Neuron (in vitro differentiated cells): ENCODE data around the gene KLHL26.

Experiments used
- H2AFZ ChIP-seq: one replicate; pipeline ENCODE4 v1.6.1; 2013; ENCODE audit warnings: low read depth, mild to moderate bottlenecking, inconsistent platforms, low read length, moderate library complexity
- H3K27me3 ChIP-seq: one replicate; pipeline ENCODE4 v1.6.1; 2013; ENCODE audit warnings: low read length; ENCODE audit not compliant: insufficient read depth
- H3K36me3 ChIP-seq: one replicate; pipeline ENCODE4 v1.6.1; 2013; ENCODE audit warnings: low read length; ENCODE audit not compliant: insufficient read depth
- H3K4me1 ChIP-seq: one replicate; pipeline ENCODE4 v1.6.1; 2013; ENCODE audit warnings: low read length; ENCODE audit not compliant: insufficient read depth
- H3K4me3 ChIP-seq: 2 replicates; pipeline ENCODE4 v1.5.1; 2013; ENCODE audit warnings: mild to moderate bottlenecking, low read length, moderate library complexity
- H3K9me3 ChIP-seq: one replicate; pipeline ENCODE4 v1.6.1; 2013; ENCODE audit warnings: low read length

The KLHL26 gene

GRCh38 chr19:18651733-18652132 is 14.9 kb downstream of the KLHL26 start:
- no peaks in the 10 kb centered on the region for H3K36me3 ChIP-seq
- H3K27me3 ChIP-seq, result no peaks in the 10 kb centered on the region
- H3K4me1 ChIP-seq, result peaks cover 55% of the 10 kb centered on the region
- H3K4me3 ChIP-seq, result no peak overlapping the region
- H3K9me3 ChIP-seq, result no peaks in the 10 kb centered on the region
- no peak overlapping the region for H2AFZ ChIP-seq

- H3K4me1 ChIP-seq, result peaks cover 53% of the 10 kb centered on the region
- H3K4me3 ChIP-seq, result no peak overlapping the region
- H3K36me3 ChIP-seq, result no peaks in the 10 kb centered on the region
- no peak overlapping the region for H2AFZ ChIP-seq
- no peaks in the 10 kb centered on the region for H3K27me3 ChIP-seq
- H3K9me3 ChIP-seq, result no peaks in the 10 kb centered on the region
Measured at GRCh38 chr19:18653853-18654252, 17.0 kb downstream of the KLHL26 start.

- Histone ChIP-seq H3K36me3 (no peaks in the 10 kb centered on the region), H3K4me1 (peaks cover 47% of the 10 kb centered on the region), H3K27me3 (no peaks in the 10 kb centered on the region), H3K9me3 (no peaks in the 10 kb centered on the region), H2AFZ (no peak overlapping the region), H3K4me3 (no peak overlapping the region)
Measured at GRCh38 chr19:18654469-18654868, 17.6 kb downstream of the KLHL26 start.

GRCh38 chr19:18655173-18655844 is 18.5 kb downstream of the KLHL26 start:
- H3K4me1 ChIP-seq, result peaks cover 40% of the 10 kb centered on the region
- no peaks in the 10 kb centered on the region for H3K9me3 ChIP-seq
- H3K4me3 ChIP-seq, result no peak overlapping the region

GRCh38 chr19:18656337-18657086 is 19.7 kb downstream of the KLHL26 start:
- H2AFZ ChIP-seq, result no peak overlapping the region
- no peak overlapping the region for H3K4me3 ChIP-seq
- peaks cover 2% of the 10 kb centered on the region for H3K9me3 ChIP-seq
- no peaks in the 10 kb centered on the region for H3K36me3 ChIP-seq
- peaks cover 28% of the 10 kb centered on the region for H3K4me1 ChIP-seq
- no peaks in the 10 kb centered on the region for H3K27me3 ChIP-seq

More at GRCh38 chr19:18655173-18655844, 18.5 kb downstream of the KLHL26 start:
- Histone ChIP-seq H3K27me3 (no peaks in the 10 kb centered on the region), H2AFZ (no peak overlapping the region), H3K36me3 (no peaks in the 10 kb centered on the region)

- Histone ChIP-seq H2AFZ (no peak overlapping the region), H3K36me3 (no peaks in the 10 kb centered on the region), H3K4me3 (no peak overlapping the region), H3K27me3 (no peaks in the 10 kb centered on the region), H3K4me1 (peaks cover 23% of the 10 kb centered on the region), H3K9me3 (peaks cover 4% of the 10 kb centered on the region)
Measured at GRCh38 chr19:18657590-18658365, 20.9 kb downstream of the KLHL26 start.

GRCh38 chr19:18658366-18658855 is 21.6 kb downstream of the KLHL26 start:
- Histone ChIP-seq H3K4me3 (no peak overlapping the region), H3K4me1 (peaks cover 25% of the 10 kb centered on the region), H3K36me3 (no peaks in the 10 kb centered on the region), H2AFZ (no peak overlapping the region), H3K27me3 (no peaks in the 10 kb centered on the region), H3K9me3 (peaks cover 4% of the 10 kb centered on the region)

- H2AFZ ChIP-seq, result no peak overlapping the region
- peaks cover 4% of the 10 kb centered on the region for H3K9me3 ChIP-seq
- H3K27me3 ChIP-seq, result no peaks in the 10 kb centered on the region
- no peaks in the 10 kb centered on the region for H3K36me3 ChIP-seq
- H3K4me1 ChIP-seq, result peaks cover 26% of the 10 kb centered on the region
- H3K4me3 ChIP-seq, result no peak overlapping the region
Measured at GRCh38 chr19:18659281-18660050, 22.6 kb downstream of the KLHL26 start.

- peaks cover 4% of the 10 kb centered on the region for H3K9me3 ChIP-seq
- H2AFZ ChIP-seq, result no peak overlapping the region
- H3K27me3 ChIP-seq, result no peaks in the 10 kb centered on the region
- H3K36me3 ChIP-seq, result no peaks in the 10 kb centered on the region
- no peak overlapping the region for H3K4me3 ChIP-seq
- peaks cover 26% of the 10 kb centered on the region for H3K4me1 ChIP-seq
Measured at GRCh38 chr19:18660051-18660910, 23.5 kb downstream of the KLHL26 start.

- no peaks in the 10 kb centered on the region for H3K27me3 ChIP-seq
- no peak overlapping the region for H3K4me3 ChIP-seq
- no peak overlapping the region for H2AFZ ChIP-seq
- H3K36me3 ChIP-seq, result no peaks in the 10 kb centered on the region
- H3K9me3 ChIP-seq, result peaks cover 4% of the 10 kb centered on the region
- H3K4me1 ChIP-seq, result peaks cover 25% of the 10 kb centered on the region
Measured at GRCh38 chr19:18660939-18661670, 24.3 kb downstream of the KLHL26 start.

- Histone ChIP-seq H3K4me1 (peaks cover 5% of the 10 kb centered on the region), H3K4me3 (no peak overlapping the region), H2AFZ (no peak overlapping the region), H3K9me3 (peaks cover 4% of the 10 kb centered on the region), H3K36me3 (peaks cover 7% of the 10 kb centered on the region), H3K27me3 (no peaks in the 10 kb centered on the region)
Measured at GRCh38 chr19:18662972-18663732, 26.3 kb downstream of the KLHL26 start.
